IMR-90 (cell line): ENCODE data around the gene AUH. TPM values are rescaled to one million over a fixed set of nuclear protein-coding genes. Genes with fewer than 3 reads are reported as not detected.

Source experiments
- ATAC-seq: fragments of 200-7000 bp; cut with Tn5 transposase; 2 replicates; pipeline ENCODE4 v1.9.1; 2020; ENCODE audit warnings: low read depth, mild to moderate bottlenecking, moderate library complexity
- BruUV-seq: library from RNA; stranded (reverse); fragments of 400-500 nt; replicated peaks from 2 replicates; lab custom pipeline; 2021; lab: Mats Ljungman, UMichigan
- CTCF ChIA-PET: fragments of 300-600 bp; formaldehyde crosslinking; extraction: SDS; loops from one replicate; lab custom pipeline; 2021; ENCODE audit warnings: antibody characterized with exemption; lab: Yijun Ruan, JAX
- POLR2A ChIA-PET: fragments of 300-600 bp; sonication (Branson Sonifier 250); formaldehyde crosslinking; loops from one replicate; lab custom pipeline; 2022; ENCODE audit warnings: antibody characterized with exemption; ENCODE audit not compliant: unreplicated experiment; lab: Charles Lee
- DNase-seq: peaks from one replicate; pipeline ENCODE4 v3.0.0; 2013
- H2AFZ ChIP-seq: replicated peaks from 2 replicates; pipeline ENCODE3; 2013; ENCODE audit warnings: low read length, mild to moderate bottlenecking; ENCODE audit not compliant: poor library complexity
- H2AK5ac ChIP-seq: 2 replicates; pipeline ENCODE4 v1.6.1; 2013; ENCODE audit warnings: low read depth, low read length, inconsistent platforms
- H2AK9ac ChIP-seq: replicated peaks from 2 replicates; pipeline ENCODE3; 2013; ENCODE audit warnings: mild to moderate bottlenecking, low read depth, low read length, moderate library complexity; ENCODE audit not compliant: poor library complexity
- H2BK120ac ChIP-seq: 2 replicates; pipeline ENCODE4 v1.6.1; 2013; ENCODE audit warnings: low read depth, low read length, inconsistent platforms
- H2BK15ac ChIP-seq: 3 replicates; pipeline ENCODE4 v1.6.1; 2013; ENCODE audit warnings: low read depth, low read length, inconsistent platforms
- H2BK20ac ChIP-seq: 2 replicates; pipeline ENCODE4 v1.6.1; 2013; ENCODE audit warnings: low read depth, mild to moderate bottlenecking, inconsistent platforms, low read length, moderate library complexity
- H2BK5ac ChIP-seq: 2 replicates; pipeline ENCODE4 v1.6.1; 2013; ENCODE audit warnings: mild to moderate bottlenecking, low read depth, low read length, inconsistent platforms; ENCODE audit not compliant: poor library complexity, severe bottlenecking
- H3K14ac ChIP-seq: replicated peaks from 2 replicates; pipeline ENCODE4 v1.6.1; 2013; ENCODE audit warnings: low read depth, low read length, inconsistent platforms
- H3K18ac ChIP-seq: 2 replicates; pipeline ENCODE4 v1.6.1; 2013; ENCODE audit warnings: low read depth, low read length, control low read depth
- H3K23ac ChIP-seq: 2 replicates; pipeline ENCODE4 v1.6.1; 2013; ENCODE audit warnings: low read depth, low read length, inconsistent platforms
- H3K27ac ChIP-seq: 2 replicates; pipeline ENCODE4 v1.5.1; 2013; ENCODE audit warnings: mild to moderate bottlenecking, control low read depth, low read length; ENCODE audit not compliant: insufficient read depth
- H3K27me3 ChIP-seq: 2 replicates; pipeline ENCODE4 v1.6.1; 2013; ENCODE audit warnings: low read length; ENCODE audit not compliant: control insufficient read depth, insufficient read depth
- H3K36me3 ChIP-seq: 2 replicates; pipeline ENCODE4 v1.6.1; 2013; ENCODE audit warnings: low read length, mixed read lengths; ENCODE audit not compliant: control insufficient read depth, insufficient read depth
- H3K4ac ChIP-seq: 2 replicates; pipeline ENCODE4 v1.6.1; 2013; ENCODE audit warnings: low read depth, low read length, inconsistent platforms
- H3K4me1 ChIP-seq: 2 replicates; pipeline ENCODE4 v1.6.1; 2013; ENCODE audit warnings: low read length, mixed read lengths; ENCODE audit not compliant: control insufficient read depth, insufficient read depth
- H3K4me2 ChIP-seq: 2 replicates; pipeline ENCODE4 v1.6.1; 2013; ENCODE audit warnings: low read depth, mild to moderate bottlenecking, control low read depth, low read length, moderate library complexity
- H3K4me3 ChIP-seq: 2 replicates; pipeline ENCODE4 v1.5.1; 2013; ENCODE audit warnings: low read depth, mild to moderate bottlenecking, control low read depth, low read length, moderate library complexity; ENCODE audit not compliant: insufficient read depth
- H3K56ac ChIP-seq: 2 replicates; pipeline ENCODE4 v1.6.1; 2013; ENCODE audit warnings: low read length, inconsistent platforms; ENCODE audit not compliant: insufficient read depth; ENCODE audit errors: extremely low read depth
- H3K79me1 ChIP-seq, 2 experiments: 2 replicates each; pipeline ENCODE4 v1.6.1; 2013; ENCODE audit warnings: low read length in 2 of 2, inconsistent platforms in 1 of 2, low read depth in 1 of 2
- H3K9ac ChIP-seq: 2 replicates; pipeline ENCODE4 v1.6.1; 2013; ENCODE audit warnings: low read depth, low read length, control low read depth
- H3K9me1 ChIP-seq: 2 replicates; pipeline ENCODE4 v1.6.1; 2013; ENCODE audit warnings: low read length, inconsistent platforms; ENCODE audit not compliant: insufficient read depth
- H3K9me3 ChIP-seq: 2 replicates; pipeline ENCODE4 v1.6.1; 2013; ENCODE audit warnings: low read length; ENCODE audit not compliant: control insufficient read depth, insufficient read depth
- H4K20me1 ChIP-seq: 2 replicates; pipeline ENCODE4 v1.6.1; 2013; ENCODE audit warnings: low read length, inconsistent platforms; ENCODE audit not compliant: insufficient read depth
- H4K5ac ChIP-seq: 2 replicates; pipeline ENCODE4 v1.6.1; 2013; ENCODE audit warnings: mild to moderate bottlenecking, low read depth, low read length, control low read depth
- H4K8ac ChIP-seq, 2 experiments: 2 replicates each; pipeline ENCODE4 v1.6.1; 2013; ENCODE audit warnings: low read depth in 2 of 2, low read length in 2 of 2, control low read depth in 1 of 2, inconsistent platforms in 1 of 2
- H4K91ac ChIP-seq: 2 replicates; pipeline ENCODE4 v1.6.1; 2013; ENCODE audit warnings: low read depth, low read length, inconsistent platforms; ENCODE audit not compliant: insufficient read depth
- BHLHE40 ChIP-seq: fragments of 150-350 bp; IDR thresholded peaks from 2 replicates; pipeline ENCODE4 v1.6.1; 2016; ENCODE audit warnings: mild to moderate bottlenecking, low read depth, low read length
- CEBPB ChIP-seq: IDR thresholded peaks from 2 replicates; pipeline ENCODE4 v1.6.1; 2012; ENCODE audit warnings: low read depth, low read length, improper control_type of control experiment
- CHD1 ChIP-seq: IDR thresholded peaks from 2 replicates; pipeline ENCODE4 v1.6.1; 2012; ENCODE audit warnings: low read depth, low read length, improper control_type of control experiment
- FOS ChIP-seq: fragments of 150-350 bp; IDR thresholded peaks from 2 replicates; pipeline ENCODE4 v1.6.1; 2016; ENCODE audit warnings: low read depth, low read length
- MAFK ChIP-seq: IDR thresholded peaks from 2 replicates; pipeline ENCODE4 v1.6.1; 2012; ENCODE audit warnings: low read depth, low read length, improper control_type of control experiment
- MAZ ChIP-seq: IDR thresholded peaks from 2 replicates; pipeline ENCODE4 v1.6.1; 2012; ENCODE audit warnings: low read depth, mild to moderate bottlenecking, low read length, improper control_type of control experiment, moderate library complexity, borderline replicate concordance
- MXI1 ChIP-seq: IDR thresholded peaks from 2 replicates; pipeline ENCODE4 v1.6.1; 2012; ENCODE audit warnings: low read depth, mild to moderate bottlenecking, low read length, moderate library complexity, borderline replicate concordance
- NFE2L2 ChIP-seq: fragments of 150-350 bp; IDR thresholded peaks from 2 replicates; pipeline ENCODE4 v1.6.1; 2016; ENCODE audit warnings: low read depth, mild to moderate bottlenecking, low read length
- POLR2A ChIP-seq: IDR thresholded peaks from 2 replicates; pipeline ENCODE4 v1.6.1; 2012; ENCODE audit warnings: mild to moderate bottlenecking, low read depth, low read length
- RAD21 ChIP-seq: IDR thresholded peaks from 2 replicates; pipeline ENCODE4 v1.6.1; 2012; ENCODE audit warnings: low read length, improper control_type of control experiment
- RCOR1 ChIP-seq: IDR thresholded peaks from 2 replicates; pipeline ENCODE4 v1.6.1; 2012; ENCODE audit warnings: mild to moderate bottlenecking, low read length, improper control_type of control experiment; ENCODE audit not compliant: insufficient replicate concordance
- RFX5 ChIP-seq: IDR thresholded peaks from 2 replicates; pipeline ENCODE4 v1.8.0; 2012; ENCODE audit warnings: low read depth, mild to moderate bottlenecking, low read length, moderate library complexity
- SMC3 ChIP-seq: fragments of 150-350 bp; IDR thresholded peaks from 2 replicates; pipeline ENCODE4 v1.6.1; 2016; ENCODE audit warnings: low read depth, mild to moderate bottlenecking, antibody characterized with exemption, low read length, moderate library complexity
- WGBS, 2 experiments: methylation state at CpG; one replicate each; pipeline versions ENCODE4 v1.1.5 to v1.1.7; 2013; ENCODE audit warnings: missing lambda C conversion rate in 2 of 2; ENCODE audit not compliant: insufficient read length in 1 of 2; ENCODE audit errors: extremely low coverage in 2 of 2; 5-methylcytosine and 5-hydroxymethylcytosine counted together
- dilution Hi-C: fragments of 300-500 bp; cut with HindIII; formaldehyde crosslinking; loops from one replicate; pipeline ENCODE4 v1.14.3; 2018; ENCODE audit warnings: low sequenced_read_pairs; ENCODE audit not compliant: unreplicated experiment
- in situ Hi-C: fragments of 300-500 bp; cut with MboI; formaldehyde crosslinking; loops from 3 replicates; pipeline ENCODE4 v1.14.3; 2019; ENCODE audit warnings: low sequenced_read_pairs, inconsistent platforms, mixed read lengths
- intact Hi-C: fragments of 100-400 bp; cut with micrococcal nuclease; formaldehyde crosslinking; loops from 2 replicates; pipeline ENCODE4 v1.10.0; 2022
- polyA plus RNA-seq, 3 experiments: library from polyadenylated mRNA; depleted of rRNA; stranded (reverse); fragments of >200 nt; gene quantifications; 2 replicates each; pipeline ENCODE4 v1.2.3, GENCODE V29; 2012; ENCODE audit warnings: low replicate concordance in 1 of 3
- total RNA-seq: library from RNA; depleted of rRNA; stranded (reverse); fragments of >200 nt; gene quantifications from 2 replicates; pipeline ENCODE4 v1.2.3, GENCODE V29; 2012
- TF ChIP-seq, protein P1 (sequence below): fragments of 150-350 bp; IDR thresholded peaks from 2 replicates; pipeline ENCODE4 v1.6.1; 2016; ENCODE audit warnings: low read depth, mild to moderate bottlenecking, low read length, moderate library complexity, borderline replicate concordance
- TF ChIP-seq, protein P2 (sequence below): conservative IDR thresholded peaks from 2 replicates; pipeline ENCODE4 v1.5.1; 2012; ENCODE audit warnings: mild to moderate bottlenecking, low read depth, low read length, improper control_type of control experiment
- TF ChIP-seq, protein P3 (sequence below): fragments of 150-350 bp; IDR thresholded peaks from 2 replicates; pipeline ENCODE4 v1.6.1; 2017; ENCODE audit warnings: mild to moderate bottlenecking, antibody characterized with exemption, low read length, low read depth

The AUH gene
- total and polyA plus RNA-seq, 2 of the 4 experiments (the other 2 are of a cell fraction) = 5.9 to 8.1 TPM

DNA sequence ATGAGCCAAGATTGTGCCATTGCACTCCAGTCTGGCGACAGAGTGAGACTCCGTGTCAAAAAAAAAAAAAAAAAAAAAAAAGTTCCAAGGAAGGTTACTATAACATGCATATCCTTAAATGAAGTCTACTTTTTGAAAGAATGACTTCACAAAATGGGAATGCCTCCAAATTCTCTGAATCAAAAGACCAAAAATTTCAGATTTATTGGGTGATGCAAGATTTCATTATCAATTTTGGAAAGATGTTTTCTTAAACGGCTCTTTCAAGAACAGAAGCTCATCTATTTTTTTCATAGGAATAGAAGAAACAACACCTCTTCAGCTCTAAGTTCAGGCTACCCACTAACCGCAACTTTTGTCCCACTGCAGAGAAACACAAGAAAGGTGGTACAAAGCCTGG lies 69.9 kb downstream of the AUH start:
- Histone ChIP-seq H3K4ac (no peak overlapping the region), H3K79me1 (peaks cover 0 to 2% of the 10 kb centered on the region in 2 experiments; a peak in 1 of 4 replicates), H3K23ac (no peak overlapping the region), H3K27me3 (no peaks in the 10 kb centered on the region), H2AFZ (no peak overlapping the region), H3K14ac (no peak overlapping the region), H4K8ac (no peak overlapping the region), H3K4me1 (no peaks in the 10 kb centered on the region), H4K20me1 (no peaks in the 10 kb centered on the region), H3K36me3 (peaks cover 23% of the 10 kb centered on the region), H2BK15ac (no peak overlapping the region), H3K9me1 (peaks cover under 1% of the 10 kb centered on the region), H2BK20ac (no peak overlapping the region), H3K9me3 (no peaks in the 10 kb centered on the region), H3K4me2 (no peak overlapping the region), H4K91ac (no peak overlapping the region), H3K4me3 (no peak overlapping the region), H3K9ac (no peak overlapping the region), H3K56ac (no peak overlapping the region), H2BK120ac (no peak overlapping the region), H3K27ac (no peak overlapping the region), H2AK9ac (no peak overlapping the region), H2BK5ac (no peak overlapping the region), H4K5ac (no peak overlapping the region), H3K18ac (no peak overlapping the region), H2AK5ac (no peak overlapping the region)
- ATAC-seq = no peak
- CTCF ChIA-PET = interaction anchor here (0.7 kb wide), 2 partner anchors 63 to 132 kb away, joined by 3 to 6 read pairs; partner anchors contain the start of gene NFIL3
- POLR2A ChIA-PET = no interaction called here
- no TSS peak for BruUV-seq
- TF ChIP-seq, protein P1, sequence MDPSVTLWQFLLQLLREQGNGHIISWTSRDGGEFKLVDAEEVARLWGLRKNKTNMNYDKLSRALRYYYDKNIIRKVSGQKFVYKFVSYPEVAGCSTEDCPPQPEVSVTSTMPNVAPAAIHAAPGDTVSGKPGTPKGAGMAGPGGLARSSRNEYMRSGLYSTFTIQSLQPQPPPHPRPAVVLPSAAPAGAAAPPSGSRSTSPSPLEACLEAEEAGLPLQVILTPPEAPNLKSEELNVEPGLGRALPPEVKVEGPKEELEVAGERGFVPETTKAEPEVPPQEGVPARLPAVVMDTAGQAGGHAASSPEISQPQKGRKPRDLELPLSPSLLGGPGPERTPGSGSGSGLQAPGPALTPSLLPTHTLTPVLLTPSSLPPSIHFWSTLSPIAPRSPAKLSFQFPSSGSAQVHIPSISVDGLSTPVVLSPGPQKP = no peak
- TF ChIP-seq CHD1 (no peak), RAD21 (no peak), SMC3 (no peak), CEBPB (no peak), BHLHE40 (no peak), MXI1 (no peak), POLR2A (no peak), FOS (no peak), MAZ (no peak), RFX5 (no peak), RCOR1 (no peak), MAFK (no peak), NFE2L2 (no peak)
- TF ChIP-seq, protein P2, sequence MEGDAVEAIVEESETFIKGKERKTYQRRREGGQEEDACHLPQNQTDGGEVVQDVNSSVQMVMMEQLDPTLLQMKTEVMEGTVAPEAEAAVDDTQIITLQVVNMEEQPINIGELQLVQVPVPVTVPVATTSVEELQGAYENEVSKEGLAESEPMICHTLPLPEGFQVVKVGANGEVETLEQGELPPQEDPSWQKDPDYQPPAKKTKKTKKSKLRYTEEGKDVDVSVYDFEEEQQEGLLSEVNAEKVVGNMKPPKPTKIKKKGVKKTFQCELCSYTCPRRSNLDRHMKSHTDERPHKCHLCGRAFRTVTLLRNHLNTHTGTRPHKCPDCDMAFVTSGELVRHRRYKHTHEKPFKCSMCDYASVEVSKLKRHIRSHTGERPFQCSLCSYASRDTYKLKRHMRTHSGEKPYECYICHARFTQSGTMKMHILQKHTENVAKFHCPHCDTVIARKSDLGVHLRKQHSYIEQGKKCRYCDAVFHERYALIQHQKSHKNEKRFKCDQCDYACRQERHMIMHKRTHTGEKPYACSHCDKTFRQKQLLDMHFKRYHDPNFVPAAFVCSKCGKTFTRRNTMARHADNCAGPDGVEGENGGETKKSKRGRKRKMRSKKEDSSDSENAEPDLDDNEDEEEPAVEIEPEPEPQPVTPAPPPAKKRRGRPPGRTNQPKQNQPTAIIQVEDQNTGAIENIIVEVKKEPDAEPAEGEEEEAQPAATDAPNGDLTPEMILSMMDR = no peak
- TF ChIP-seq, protein P3, sequence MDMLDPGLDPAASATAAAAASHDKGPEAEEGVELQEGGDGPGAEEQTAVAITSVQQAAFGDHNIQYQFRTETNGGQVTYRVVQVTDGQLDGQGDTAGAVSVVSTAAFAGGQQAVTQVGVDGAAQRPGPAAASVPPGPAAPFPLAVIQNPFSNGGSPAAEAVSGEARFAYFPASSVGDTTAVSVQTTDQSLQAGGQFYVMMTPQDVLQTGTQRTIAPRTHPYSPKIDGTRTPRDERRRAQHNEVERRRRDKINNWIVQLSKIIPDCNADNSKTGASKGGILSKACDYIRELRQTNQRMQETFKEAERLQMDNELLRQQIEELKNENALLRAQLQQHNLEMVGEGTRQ = no peak
- no peak for DNase-seq
- intact Hi-C loops = no loop called here
- in situ Hi-C loops = no loop called here
- WGBS, 2 experiments = no CpG with 5 or more reads among the region's 4 CpGs
- dilution Hi-C loops = no loop called here
